Natural killer cell (primary cell): ENCODE data around the gene POGLUT2. TPM values are rescaled to one million over a fixed set of nuclear protein-coding genes. Genes with fewer than 3 reads are reported as not detected.

Experiments used
- ATAC-seq, 3 donors: fragments of 150-1000 bp in 2 of 3; fragments of 200-7000 bp in 1 of 3; cut with Tn5 transposase; 1 replicate in 1 of 3; 2 replicates in 2 of 3; pipeline ENCODE4 v1.10.0; 2021; ENCODE audit warnings: mild to moderate bottlenecking in 2 of 3, moderate library complexity in 2 of 3
- DNase-seq, 2 donors: peaks; one replicate each; pipeline versions ENCODE4 v3.0.0 to v3.0.0-alpha.2; 2013 to 2021; ENCODE audit warnings: mixed read lengths in 1 of 2
- H3K27ac ChIP-seq: one replicate; pipeline ENCODE4 v1.5.1; 2013; ENCODE audit warnings: mild to moderate bottlenecking, low read length
- H3K27me3 ChIP-seq: one replicate; pipeline ENCODE4 v1.6.1; 2013; ENCODE audit warnings: low read length; ENCODE audit not compliant: control insufficient read depth, insufficient read depth
- H3K36me3 ChIP-seq: one replicate; pipeline ENCODE4 v1.6.1; 2013; ENCODE audit warnings: low read length; ENCODE audit not compliant: control insufficient read depth, insufficient read depth
- H3K4me1 ChIP-seq: one replicate; pipeline ENCODE4 v1.6.1; 2013; ENCODE audit warnings: low read length; ENCODE audit not compliant: control insufficient read depth, insufficient read depth
- H3K4me3 ChIP-seq: one replicate; pipeline ENCODE4 v1.5.1; 2013; ENCODE audit warnings: low read length
- H3K9me3 ChIP-seq: one replicate; pipeline ENCODE4 v1.6.1; 2013; ENCODE audit warnings: low read length; ENCODE audit not compliant: control insufficient read depth, insufficient read depth
- H3K27ac Mint-ChIP-seq, 2 donors: one replicate each; pipeline ENCODE4 v1.8.0; 2022; ENCODE audit warnings: mild to moderate bottlenecking in 2 of 2, mixed read lengths in 2 of 2, moderate library complexity in 1 of 2
- H3K27me3 Mint-ChIP-seq, 2 donors: one replicate each; pipeline ENCODE4 v1.8.0; 2022; ENCODE audit warnings: low read depth in 2 of 2, mixed read lengths in 2 of 2
- H3K36me3 Mint-ChIP-seq: one replicate; pipeline ENCODE4 v1.8.0; 2022; ENCODE audit warnings: mixed read lengths
- H3K4me1 Mint-ChIP-seq, 2 donors: one replicate each; pipeline ENCODE4 v1.8.0; 2022; ENCODE audit warnings: mixed read lengths in 2 of 2
- H3K4me3 Mint-ChIP-seq: one replicate; pipeline ENCODE4 v1.8.0; 2022; ENCODE audit warnings: mild to moderate bottlenecking, moderate library complexity, mixed read lengths
- H3K9me3 Mint-ChIP-seq, 2 donors: one replicate each; pipeline ENCODE4 v1.8.0; 2022; ENCODE audit warnings: mixed read lengths in 2 of 2
- WGBS: methylation state at CpG from one replicate; pipeline ENCODE4 v1.1.7; 2013; ENCODE audit warnings: missing lambda C conversion rate; ENCODE audit not compliant: insufficient coverage; 5-methylcytosine and 5-hydroxymethylcytosine counted together
- intact Hi-C: fragments of 100-400 bp; cut with micrococcal nuclease; formaldehyde crosslinking; loops from one replicate; pipeline ENCODE4 v1.14.2; 2022
- total RNA-seq, 4 donors: library from RNA; stranded (reverse); fragments of 120-200 nt in 1 of 4; gene quantifications; one replicate each; pipeline versions ENCODE4 v1.2.3 to v1.2.4, GENCODE V29; 2013 to 2022
- TF ChIP-seq, protein P1 (sequence below): fragments of 200-600 bp; IDR thresholded peaks from one replicate; pipeline ENCODE4 v1.8.0; 2022; ENCODE audit warnings: antibody characterized with exemption

Gene POGLUT2
- total RNA-seq, 3 donors from 2014 or later (not counting 1 experiment from before 2014, with no cell fraction given): 0.28 to 5.1 (median 0.53) TPM

DNA sequence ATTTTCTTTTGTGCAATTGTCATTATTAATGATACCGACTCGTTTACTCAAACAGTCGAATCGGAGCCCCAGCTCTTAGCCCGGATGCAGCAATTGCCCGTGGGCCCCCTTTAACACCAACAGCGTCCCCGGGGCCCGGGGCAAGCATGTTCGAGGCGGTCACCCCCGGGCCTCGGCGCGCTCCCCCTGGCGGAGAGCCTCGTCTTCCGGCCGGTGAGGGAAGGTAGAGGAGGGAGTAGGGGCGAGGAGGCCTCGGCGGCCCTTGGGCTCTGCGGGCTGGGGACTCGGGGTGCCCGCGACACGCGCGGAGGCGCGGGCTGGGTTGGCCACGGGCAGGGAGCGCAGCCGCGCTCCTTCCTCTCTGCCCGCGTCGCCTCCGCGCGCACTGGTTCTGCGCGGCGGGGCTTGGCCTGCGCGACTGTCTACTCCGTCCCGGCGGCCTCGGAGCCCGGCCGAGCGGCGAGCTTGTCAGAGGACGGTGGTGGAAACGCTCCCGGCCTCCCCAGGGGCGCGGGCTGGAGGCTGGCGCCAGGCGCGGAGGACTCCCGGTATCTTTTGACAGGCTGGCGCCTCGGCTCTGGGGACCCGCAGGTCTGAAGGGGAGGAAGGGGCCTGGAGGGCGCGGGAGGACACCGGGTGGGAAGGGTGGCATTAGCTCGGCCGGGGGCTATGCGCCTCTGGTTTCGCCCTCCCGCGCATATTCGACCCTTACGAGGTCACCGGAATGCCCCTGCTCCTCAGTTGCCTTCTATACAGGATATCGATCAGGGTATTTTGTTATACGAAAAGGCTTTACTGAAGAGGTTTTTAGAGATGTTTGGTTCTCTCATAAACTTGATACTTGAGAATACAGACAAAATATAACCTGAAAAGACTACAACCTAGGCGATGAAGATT is 1.6 kb upstream of the POGLUT2 start:
- Histone ChIP-seq H3K4me3 (peak overlapping the region; percentile 50), H3K27me3 (peaks cover 2% of the 10 kb centered on the region), H3K36me3 (no peaks in the 10 kb centered on the region), H3K27ac (peak overlapping the region; percentile 47), H3K4me1 (peaks cover 21% of the 10 kb centered on the region), H3K9me3 (no peaks in the 10 kb centered on the region)
- intact Hi-C loops: loop anchor here (1.0 to 5.0 kb wide), 4 partner anchors 27 to 220 kb away; partner anchors contain the start of genes TEX30 and TPP2
- peaks cover 0 to 3% of the 10 kb centered on the region in 2 donors for H3K27me3 Mint-ChIP-seq
- peak; percentile 85 to 91 (median 86) for ATAC-seq
- H3K36me3 Mint-ChIP-seq: no peaks in the 10 kb centered on the region
- peak overlapping the region; percentile 96 for H3K4me3 Mint-ChIP-seq
- H3K9me3 Mint-ChIP-seq: no peaks in the 10 kb centered on the region
- H3K27ac Mint-ChIP-seq: peak overlapping the region; percentile 79 to 88
- under 1% methylated on average over 79 of the region's 81 CpGs for WGBS
- TF ChIP-seq, protein P1, sequence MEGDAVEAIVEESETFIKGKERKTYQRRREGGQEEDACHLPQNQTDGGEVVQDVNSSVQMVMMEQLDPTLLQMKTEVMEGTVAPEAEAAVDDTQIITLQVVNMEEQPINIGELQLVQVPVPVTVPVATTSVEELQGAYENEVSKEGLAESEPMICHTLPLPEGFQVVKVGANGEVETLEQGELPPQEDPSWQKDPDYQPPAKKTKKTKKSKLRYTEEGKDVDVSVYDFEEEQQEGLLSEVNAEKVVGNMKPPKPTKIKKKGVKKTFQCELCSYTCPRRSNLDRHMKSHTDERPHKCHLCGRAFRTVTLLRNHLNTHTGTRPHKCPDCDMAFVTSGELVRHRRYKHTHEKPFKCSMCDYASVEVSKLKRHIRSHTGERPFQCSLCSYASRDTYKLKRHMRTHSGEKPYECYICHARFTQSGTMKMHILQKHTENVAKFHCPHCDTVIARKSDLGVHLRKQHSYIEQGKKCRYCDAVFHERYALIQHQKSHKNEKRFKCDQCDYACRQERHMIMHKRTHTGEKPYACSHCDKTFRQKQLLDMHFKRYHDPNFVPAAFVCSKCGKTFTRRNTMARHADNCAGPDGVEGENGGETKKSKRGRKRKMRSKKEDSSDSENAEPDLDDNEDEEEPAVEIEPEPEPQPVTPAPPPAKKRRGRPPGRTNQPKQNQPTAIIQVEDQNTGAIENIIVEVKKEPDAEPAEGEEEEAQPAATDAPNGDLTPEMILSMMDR: peak; percentile 82
- peak; percentile 82 to 87 for DNase-seq
- H3K4me1 Mint-ChIP-seq: peaks cover 30 to 42% of the 10 kb centered on the region in 2 donors

- intact Hi-C loops: loop anchor here (1.0 to 5.0 kb wide), 4 partner anchors 26 to 219 kb away; partner anchors contain the start of genes TEX30 and TPP2
- no peaks in the 10 kb centered on the region for H3K36me3 ChIP-seq
- Mint-ChIP-seq H3K27me3 (peaks cover 0 to 3% of the 10 kb centered on the region in 2 donors), H3K9me3 (no peaks in the 10 kb centered on the region), H3K4me3 (peak overlapping the region; percentile 96), H3K27ac (peak overlapping the region; percentile 79 to 88), H3K36me3 (no peaks in the 10 kb centered on the region), H3K4me1 (peaks cover 30 to 42% of the 10 kb centered on the region in 2 donors)
- DNase-seq: peak; percentile 14 to 25
- peaks cover 21% of the 10 kb centered on the region for H3K4me1 ChIP-seq
- no peaks in the 10 kb centered on the region for H3K9me3 ChIP-seq
- WGBS: under 1% methylated on average over 69 of the region's 69 CpGs
- peak overlapping the region; percentile 53 for H3K4me3 ChIP-seq
- no peak overlapping the region for H3K27ac ChIP-seq
- TF ChIP-seq, protein P1: no peak
- peak in 2 of 3 donors; percentile 1 to 2 for ATAC-seq
- H3K27me3 ChIP-seq: peaks cover 2% of the 10 kb centered on the region
Observed at GRCh38 chr13:102799426-102800144, 809 bp upstream of the POGLUT2 start.

- Mint-ChIP-seq H3K27ac (no peak overlapping the region), H3K4me1 (peaks cover 6% of the 10 kb centered on the region in 2 donors), H3K36me3 (peaks cover 7% of the 10 kb centered on the region), H3K4me3 (no peak overlapping the region), H3K27me3 (peaks cover 0 to 3% of the 10 kb centered on the region in 2 donors), H3K9me3 (no peaks in the 10 kb centered on the region)
- Histone ChIP-seq H3K9me3 (no peaks in the 10 kb centered on the region), H3K27ac (no peak overlapping the region), H3K27me3 (peaks cover 2% of the 10 kb centered on the region), H3K4me1 (peaks cover 6% of the 10 kb centered on the region), H3K36me3 (no peaks in the 10 kb centered on the region), H3K4me3 (no peak overlapping the region)
- DNase-seq (no peak), ATAC-seq (no peak)
- 94% methylated on average over 7 of the region's 9 CpGs for WGBS
- intact Hi-C loops: no loop called here
- TF ChIP-seq, protein P1: no peak
Observed at GRCh38 chr13:102793611-102794355, 5.0 kb downstream of the POGLUT2 start.
